Activated CD8-positive, alpha-beta memory T cell treated with anti-CD3 and anti-CD28 coated beads for 4 hours (primary cell): ENCODE results near the gene SERPINB6.
"Not testable (repeated sequence)": the region's sequence is repeated elsewhere in the genome, so short reads cannot be mapped to it uniquely, and the experiment has no call there.

Experiments
- DNase-seq, 2 donors: peaks; one replicate each; pipeline ENCODE4 v3.0.0-alpha.2; 2020; ENCODE audit warnings: low read depth in 2 of 2

Gene SERPINB6

GRCh38 chr6:2977799-2978590, 6.6 kb upstream of the SERPINB6 start:
- DNase-seq, result no peak

- DNase-seq, result no peak
These were observed 5.9 kb upstream of the SERPINB6 start for GRCh38 chr6:2977290-2977689.

GRCh38 chr6:2976571-2977085, 5.3 kb upstream of the SERPINB6 start:
- no peak for DNase-seq

GRCh38 chr6:2976060-2976459, 4.7 kb upstream of the SERPINB6 start:
- no peak for DNase-seq

DNA sequence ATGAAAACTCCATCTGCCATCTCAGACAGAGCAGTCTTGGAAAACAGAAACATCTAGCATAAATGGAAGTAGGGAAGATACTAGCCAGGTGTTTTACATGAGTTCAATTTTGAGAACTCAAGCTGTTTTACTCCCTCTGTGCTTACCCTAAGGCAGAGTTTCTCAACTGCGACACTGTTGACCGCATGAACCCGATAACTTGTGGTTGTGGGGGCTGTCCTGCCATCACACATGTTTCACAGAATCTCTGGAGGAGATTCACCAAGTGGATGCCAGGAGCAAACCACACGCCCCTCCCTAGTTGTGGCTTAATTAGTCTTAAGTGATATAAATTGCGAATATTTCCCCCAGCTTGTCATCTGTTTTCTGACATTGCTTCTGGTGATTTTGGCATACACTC, 2.3 kb upstream of the SERPINB6 start:
- DNase-seq, result no peak

GRCh38 chr6:2973180-2973579, 1.8 kb upstream of the SERPINB6 start:
- not testable (repeated sequence) for DNase-seq

GRCh38 chr6:2972685-2973084, 1.3 kb upstream of the SERPINB6 start:
- not testable (repeated sequence) for DNase-seq

DNA sequence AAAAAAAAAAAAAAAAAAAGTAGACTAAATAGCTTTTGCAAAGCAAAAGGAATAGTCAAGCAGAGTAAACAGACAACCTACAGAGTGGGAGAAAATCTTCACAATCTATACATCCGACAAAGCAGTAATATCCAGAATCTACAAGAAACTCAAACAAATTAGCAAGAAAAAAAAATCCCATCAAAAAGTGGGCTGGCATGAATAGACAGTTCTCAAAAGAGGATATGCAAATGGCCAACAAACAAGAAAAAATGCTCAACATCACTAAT, 786 bp upstream of the SERPINB6 start:
- not testable (repeated sequence) for DNase-seq

- DNase-seq, result no peak
These were observed 481 bp downstream of the SERPINB6 start for GRCh38 chr6:2970753-2971419.

DNA sequence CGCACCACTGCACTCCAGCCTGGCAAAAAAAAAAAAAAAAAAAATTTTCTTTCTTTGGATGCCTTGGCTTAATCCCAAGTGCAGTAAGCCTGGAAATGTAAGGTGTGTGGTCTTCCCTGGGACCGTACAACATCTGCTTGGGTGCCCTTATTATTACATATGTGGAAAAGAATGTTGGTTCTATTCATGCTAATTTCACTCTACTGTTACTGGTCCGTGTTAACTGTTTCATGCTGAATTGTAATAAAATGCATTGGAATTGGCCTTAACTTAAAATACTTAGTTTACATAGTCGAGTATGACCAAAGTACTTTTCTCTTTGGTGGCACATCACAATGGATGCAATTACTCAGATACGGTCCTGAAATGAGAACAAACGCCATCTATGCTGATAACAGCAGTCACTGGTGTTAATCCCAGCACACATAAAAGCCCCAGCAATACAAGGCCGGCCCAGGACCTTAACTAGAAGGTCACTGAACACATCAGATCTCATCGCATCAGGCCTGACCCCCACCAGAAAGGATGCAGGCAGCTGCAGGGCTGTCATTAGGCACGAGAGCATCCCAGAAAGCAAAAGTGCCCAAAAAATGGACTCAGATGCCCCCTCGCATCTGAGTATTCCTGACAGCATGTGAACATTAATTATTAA, 1.2 kb downstream of the SERPINB6 start:
- DNase-seq, result no peak

GRCh38 chr6:2969549-2969948, 1.8 kb downstream of the SERPINB6 start:
- DNase-seq, result no peak

GRCh38 chr6:2968600-2969135, 2.7 kb downstream of the SERPINB6 start:
- no peak for DNase-seq

DNA sequence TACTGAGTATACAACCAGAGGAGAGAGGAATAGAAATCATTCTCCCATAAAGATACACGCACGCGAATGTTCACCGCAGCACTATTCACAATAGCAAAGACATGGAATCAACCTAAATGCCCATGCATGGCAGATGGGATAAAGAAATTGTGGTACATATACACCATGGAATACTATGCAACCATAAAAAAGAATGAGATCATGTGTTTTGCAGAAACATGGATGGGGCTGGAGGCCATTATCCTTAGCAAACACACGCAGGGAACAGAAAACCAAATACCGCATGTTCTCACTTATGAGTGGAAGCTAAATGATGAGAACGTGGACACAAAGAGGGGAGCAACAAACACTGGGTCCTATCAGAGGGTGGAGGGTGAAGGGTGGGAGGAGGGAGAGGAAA, 3.4 kb downstream of the SERPINB6 start:
- DNase-seq, result no peak

- no peak for DNase-seq
These were observed 5.0 kb downstream of the SERPINB6 start for GRCh38 chr6:2966347-2966746.

- no peak for DNase-seq
These were observed 6.4 kb downstream of the SERPINB6 start for GRCh38 chr6:2964793-2965505.

DNA sequence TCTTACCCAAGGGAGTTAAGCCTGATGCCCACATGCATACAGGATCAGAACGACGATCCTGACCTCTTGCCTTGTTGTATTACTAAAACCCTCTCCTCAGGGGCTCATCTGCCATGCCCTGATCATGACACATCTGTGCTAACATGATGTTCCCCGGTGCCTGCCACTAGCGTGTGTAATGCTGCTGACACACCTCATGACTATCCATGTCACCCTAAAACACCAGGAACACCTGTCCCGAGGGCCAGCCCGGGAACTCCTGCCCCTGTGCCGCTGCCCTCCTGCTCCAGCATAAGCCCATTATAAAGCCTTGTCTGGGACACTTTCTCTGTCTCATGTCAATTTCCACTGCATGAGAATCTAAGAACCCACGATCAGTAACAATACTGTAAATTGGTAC, 7.6 kb downstream of the SERPINB6 start:
- DNase-seq, result no peak

DNA sequence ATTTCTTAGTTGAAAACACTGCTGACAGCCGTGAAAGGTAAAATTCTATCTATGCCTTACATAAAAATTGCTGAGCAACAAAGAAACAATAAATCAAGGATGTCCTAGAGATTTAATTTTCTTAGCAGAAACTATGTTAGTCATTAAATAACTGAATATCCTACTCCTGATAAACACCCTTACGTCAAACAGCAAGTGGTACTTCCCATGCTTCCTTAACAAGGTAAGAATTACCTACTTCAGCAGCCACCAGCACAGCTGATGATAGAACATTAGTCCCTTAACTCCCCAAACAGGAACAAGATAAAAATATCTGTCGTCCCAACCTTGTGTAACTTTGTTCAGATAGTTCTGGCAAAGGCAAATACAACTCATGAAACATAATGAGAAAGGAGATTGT, 8.7 kb downstream of the SERPINB6 start:
- DNase-seq, result no peak

DNA sequence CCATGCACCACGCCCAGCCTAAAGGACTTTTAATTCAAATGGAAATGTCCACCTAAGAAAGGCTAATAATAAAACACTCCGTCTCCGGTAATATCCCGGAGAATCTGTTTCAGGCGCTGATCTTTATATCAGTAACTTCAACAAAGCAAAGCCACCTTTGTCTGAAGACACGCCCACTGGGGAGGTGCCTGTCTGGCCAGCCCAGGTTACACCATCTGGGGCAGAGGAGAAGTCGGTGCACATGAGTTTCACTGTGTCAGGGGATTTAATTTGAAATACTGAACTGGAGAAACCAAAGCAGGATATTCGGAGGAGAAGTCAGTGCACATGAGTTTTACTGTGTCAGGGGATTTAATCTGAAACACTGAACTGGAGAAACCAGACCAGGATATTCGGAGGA, 9.4 kb downstream of the SERPINB6 start:
- DNase-seq, result no peak

GRCh38 chr6:2961506-2961905, 9.9 kb downstream of the SERPINB6 start:
- no peak for DNase-seq

DNA sequence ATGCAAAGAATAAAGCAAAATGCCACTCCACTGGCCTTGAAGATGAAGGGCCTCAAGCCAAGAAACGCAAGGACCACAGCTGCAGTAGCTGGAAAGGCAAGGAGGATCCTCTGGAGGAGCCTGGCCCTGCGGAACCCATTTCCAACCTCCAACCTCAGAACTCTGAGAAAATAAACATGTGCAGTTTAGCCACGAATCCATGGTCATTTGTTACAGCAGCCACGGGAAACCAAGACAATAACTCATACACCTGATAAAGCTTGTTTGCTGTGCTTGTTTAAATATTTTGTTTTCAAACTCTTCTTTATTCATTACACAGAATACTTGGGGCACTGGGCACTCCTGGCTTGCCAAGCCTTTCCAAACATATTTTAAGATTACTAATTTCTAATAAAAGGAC, 10.4 kb downstream of the SERPINB6 start:
- DNase-seq, result no peak

GRCh38 chr6:2959909-2960719, 11.3 kb downstream of the SERPINB6 start:
- DNase-seq, result no peak
